A549 (cell line): ENCODE data around the gene SLC6A3.

Source experiments
- CTCF ChIP-seq: fragments of >200 bp; sonication (Bioruptor Twin); formaldehyde crosslinking; IDR thresholded peaks from 3 replicates; pipeline ENCODE4 v1.5.1; 2016
- MAX ChIP-seq: IDR thresholded peaks from 2 replicates; pipeline ENCODE4 v1.6.1; 2012
- PBX3 ChIP-seq: IDR thresholded peaks from 2 replicates; pipeline ENCODE4 v1.6.1; 2012
- RARB ChIP-seq: fragments of 250-450 bp; sonication (Bioruptor Pico); IDR thresholded peaks from 2 replicates; pipeline ENCODE4 v1.8.0; 2021; ENCODE audit warnings: mild to moderate bottlenecking, moderate library complexity
- RCOR1 ChIP-seq: fragments of 150-350 bp; IDR thresholded peaks from 2 replicates; pipeline ENCODE4 v1.6.1; 2014; ENCODE audit warnings: antibody characterized with exemption, low read length, low read depth
- REST ChIP-seq: fragments of 200-600 bp; sonication (generic); IDR thresholded peaks from 2 replicates; pipeline ENCODE4 v1.6.1; 2016; ENCODE audit warnings: antibody characterized with exemption, mild to moderate bottlenecking, moderate library complexity
- SREBF2 ChIP-seq: fragments of 450-650 bp; IDR thresholded peaks from 2 replicates; pipeline ENCODE4 v1.6.1; 2014; ENCODE audit warnings: mild to moderate bottlenecking, moderate library complexity
- TF ChIP-seq, protein P1 (sequence below): fragments of 450-650 bp; IDR thresholded peaks from 2 replicates; pipeline ENCODE4 v1.6.1; 2014; ENCODE audit warnings: antibody characterized with exemption

DNA sequence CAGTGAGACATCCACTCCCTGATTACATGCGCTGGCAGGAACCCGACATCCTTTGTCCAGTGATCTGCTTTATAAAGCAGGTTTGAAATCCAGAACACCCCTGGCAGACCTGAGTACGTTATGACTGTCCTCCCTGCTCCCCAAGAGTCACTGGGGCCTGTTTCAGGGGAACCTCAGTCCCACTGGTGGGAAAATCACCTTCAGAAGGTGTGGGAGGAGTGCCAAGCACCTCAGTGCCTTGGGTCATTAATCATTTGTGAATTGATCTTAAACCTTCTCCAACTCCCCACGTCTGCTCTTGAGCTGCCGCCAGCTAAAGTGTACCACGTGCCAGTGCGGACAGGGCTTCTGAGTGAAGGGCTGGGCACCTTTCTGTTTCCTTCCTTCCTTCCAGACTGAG is 16.2 kb downstream of the SLC6A3 start:
- TF ChIP-seq CTCF: no peak
- no peak for TF ChIP-seq RARB (CRISPR knock-in tag)
- TF ChIP-seq, protein P1, sequence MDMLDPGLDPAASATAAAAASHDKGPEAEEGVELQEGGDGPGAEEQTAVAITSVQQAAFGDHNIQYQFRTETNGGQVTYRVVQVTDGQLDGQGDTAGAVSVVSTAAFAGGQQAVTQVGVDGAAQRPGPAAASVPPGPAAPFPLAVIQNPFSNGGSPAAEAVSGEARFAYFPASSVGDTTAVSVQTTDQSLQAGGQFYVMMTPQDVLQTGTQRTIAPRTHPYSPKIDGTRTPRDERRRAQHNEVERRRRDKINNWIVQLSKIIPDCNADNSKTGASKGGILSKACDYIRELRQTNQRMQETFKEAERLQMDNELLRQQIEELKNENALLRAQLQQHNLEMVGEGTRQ: no peak
- no peak for TF ChIP-seq MAX
- no peak for TF ChIP-seq RCOR1
- TF ChIP-seq REST: no peak
- TF ChIP-seq SREBF2: no peak
- TF ChIP-seq PBX3: no peak
